ENCODE results near the gene SPEN.

The SPEN gene

GRCh38 chr1:15852036-15852827 lies 4.7 kb downstream of the SPEN start:
- Histone ChIP-seq H4K8ac (ENCODE audit: low read depth, low read length) (no peak overlapping the region), H3K36me3 (replicated peaks in 1 of 2; ENCODE audit: control insufficient read depth in 2 of 2, insufficient read depth in 2 of 2, low read length in 2 of 2) (peaks cover 2 to 15% of the 10 kb centered on the region in 2 donors), H2AFZ (ENCODE audit: low read length) (no peak overlapping the region), H2BK5ac (ENCODE audit: low read length) (no peak overlapping the region), H2BK12ac (ENCODE audit: low read length) (no peak overlapping the region), H2BK120ac (ENCODE audit: low read depth, low read length) (no peak overlapping the region), H3K9ac (ENCODE audit: low read depth, low read length, poor library complexity) (no peak overlapping the region), H3K4me3 (ENCODE audit: low read length in 2 of 2) (no peak overlapping the region), H4K91ac (ENCODE audit: low read depth, low read length, poor library complexity) (no peak overlapping the region), H3K27me3 (ENCODE audit: control insufficient read depth in 3 of 3, insufficient read depth in 3 of 3, low read depth in 1 of 3, low read length in 3 of 3) (no peaks in the 10 kb centered on the region), H3K18ac (ENCODE audit: low read length) (no peak overlapping the region), H3K4ac (ENCODE audit: low read length) (no peak overlapping the region), H3K4me1 (ENCODE audit: control insufficient read depth in 2 of 2, insufficient read depth in 1 of 2, low read depth in 1 of 2, low read length in 2 of 2) (peaks cover 5 to 17% of the 10 kb centered on the region in 2 donors), H3K27ac (replicated peaks; ENCODE audit: low read length) (no peak overlapping the region), H2AK5ac (ENCODE audit: low read depth, low read length) (no peak overlapping the region), H3K4me2 (ENCODE audit: insufficient read depth, low read length, poor library complexity, severe bottlenecking) (no peak overlapping the region), H3K9me3 (replicated peaks in 1 of 2; ENCODE audit: control insufficient read depth in 2 of 2, insufficient read depth in 1 of 2, low read depth in 1 of 2, low read length in 2 of 2) (peaks cover 0 to 2% of the 10 kb centered on the region in 2 donors), H3K23ac (ENCODE audit: low read depth, low read length, poor library complexity) (no peak overlapping the region), H3K79me1 (ENCODE audit: low read depth, low read length) (peaks cover 3% of the 10 kb centered on the region), H3K14ac (ENCODE audit: low read length) (no peak overlapping the region), H2BK15ac (ENCODE audit: low read length) (no peak overlapping the region)
- DNase-seq (ENCODE audit: low spot score), result no peak
- no CpG with 5 or more reads among the region's 6 CpGs for WGBS, 2 donors (ENCODE audit: extremely low coverage in 2 of 2, insufficient read length in 2 of 2, insufficient replicate concordance in 1 of 2)

- Histone ChIP-seq H2BK12ac (ENCODE audit: low read length) (no peak overlapping the region), H2BK5ac (ENCODE audit: low read length) (no peak overlapping the region), H2BK120ac (ENCODE audit: low read depth, low read length) (no peak overlapping the region), H3K9ac (ENCODE audit: low read depth, low read length, poor library complexity) (no peak overlapping the region), H2AFZ (ENCODE audit: low read length) (no peak overlapping the region), H3K14ac (ENCODE audit: low read length) (no peak overlapping the region), H3K27ac (replicated peaks; ENCODE audit: low read length) (no peak overlapping the region), H3K23ac (ENCODE audit: low read depth, low read length, poor library complexity) (no peak overlapping the region), H3K79me1 (ENCODE audit: low read depth, low read length) (peaks cover 2% of the 10 kb centered on the region), H3K4me2 (ENCODE audit: insufficient read depth, low read length, poor library complexity, severe bottlenecking) (no peak overlapping the region), H3K18ac (ENCODE audit: low read length) (no peak overlapping the region), H3K4ac (ENCODE audit: low read length) (no peak overlapping the region), H2BK15ac (ENCODE audit: low read length) (no peak overlapping the region), H4K91ac (ENCODE audit: low read depth, low read length, poor library complexity) (no peak overlapping the region), H3K9me3 (replicated peaks in 1 of 2; ENCODE audit: control insufficient read depth in 2 of 2, insufficient read depth in 1 of 2, low read depth in 1 of 2, low read length in 2 of 2) (peaks cover 0 to 2% of the 10 kb centered on the region in 2 donors), H3K4me1 (ENCODE audit: control insufficient read depth in 2 of 2, insufficient read depth in 1 of 2, low read depth in 1 of 2, low read length in 2 of 2) (peaks cover 5 to 17% of the 10 kb centered on the region in 2 donors), H3K36me3 (replicated peaks in 1 of 2; ENCODE audit: control insufficient read depth in 2 of 2, insufficient read depth in 2 of 2, low read length in 2 of 2) (peaks cover 2 to 15% of the 10 kb centered on the region in 2 donors), H2AK5ac (ENCODE audit: low read depth, low read length) (no peak overlapping the region), H4K8ac (ENCODE audit: low read depth, low read length) (no peak overlapping the region), H3K27me3 (ENCODE audit: control insufficient read depth in 3 of 3, insufficient read depth in 3 of 3, low read depth in 1 of 3, low read length in 3 of 3) (no peaks in the 10 kb centered on the region), H3K4me3 (ENCODE audit: low read length in 2 of 2) (no peak overlapping the region)
- no CpG with 5 or more reads among the region's 3 CpGs for WGBS, 2 donors (ENCODE audit: extremely low coverage in 2 of 2, insufficient read length in 2 of 2, insufficient replicate concordance in 1 of 2)
- no peak for DNase-seq (ENCODE audit: low spot score)
Measured at GRCh38 chr1:15852828-15853302, 5.4 kb downstream of the SPEN start.

GRCh38 chr1:15856888-15857287 lies 9.4 kb downstream of the SPEN start:
- Histone ChIP-seq H3K79me1 (ENCODE audit: low read depth, low read length) (peaks cover 7% of the 10 kb centered on the region), H3K36me3 (replicated peaks in 1 of 2; ENCODE audit: control insufficient read depth in 2 of 2, insufficient read depth in 2 of 2, low read length in 2 of 2) (peaks cover 2 to 20% of the 10 kb centered on the region in 2 donors), H3K4me3 (ENCODE audit: low read length in 2 of 2) (no peak overlapping the region), H2BK15ac (ENCODE audit: low read length) (no peak overlapping the region), H2AFZ (ENCODE audit: low read length) (no peak overlapping the region), H3K14ac (ENCODE audit: low read length) (no peak overlapping the region), H3K9ac (ENCODE audit: low read depth, low read length, poor library complexity) (no peak overlapping the region), H3K4me2 (ENCODE audit: insufficient read depth, low read length, poor library complexity, severe bottlenecking) (no peak overlapping the region), H3K4me1 (ENCODE audit: control insufficient read depth in 2 of 2, insufficient read depth in 1 of 2, low read depth in 1 of 2, low read length in 2 of 2) (peaks cover 0 to 2% of the 10 kb centered on the region in 2 donors), H4K8ac (ENCODE audit: low read depth, low read length) (no peak overlapping the region), H3K18ac (ENCODE audit: low read length) (no peak overlapping the region), H4K91ac (ENCODE audit: low read depth, low read length, poor library complexity) (no peak overlapping the region), H2BK5ac (ENCODE audit: low read length) (no peak overlapping the region), H3K27me3 (ENCODE audit: control insufficient read depth in 3 of 3, insufficient read depth in 3 of 3, low read depth in 1 of 3, low read length in 3 of 3) (no peaks in the 10 kb centered on the region), H2BK12ac (ENCODE audit: low read length) (no peak overlapping the region), H2BK120ac (ENCODE audit: low read depth, low read length) (no peak overlapping the region), H3K9me3 (replicated peaks in 1 of 2; ENCODE audit: control insufficient read depth in 2 of 2, insufficient read depth in 1 of 2, low read depth in 1 of 2, low read length in 2 of 2) (peaks cover 0 to 9% of the 10 kb centered on the region in 2 donors), H3K23ac (ENCODE audit: low read depth, low read length, poor library complexity) (no peak overlapping the region), H3K27ac (replicated peaks; ENCODE audit: low read length) (no peak overlapping the region), H3K4ac (ENCODE audit: low read length) (no peak overlapping the region), H2AK5ac (ENCODE audit: low read depth, low read length) (no peak overlapping the region)
- no CpG with 5 or more reads among the region's 5 CpGs for WGBS, 2 donors (ENCODE audit: extremely low coverage in 2 of 2, insufficient read length in 2 of 2, insufficient replicate concordance in 1 of 2)
- DNase-seq (ENCODE audit: low spot score), result no peak

- Histone ChIP-seq H2BK12ac (ENCODE audit: low read length) (no peak overlapping the region), H2AFZ (ENCODE audit: low read length) (no peak overlapping the region)
- WGBS, 2 donors (ENCODE audit: extremely low coverage in 2 of 2, insufficient read length in 2 of 2, insufficient replicate concordance in 1 of 2), result no CpG with 5 or more reads among the region's 6 CpGs
Measured at GRCh38 chr1:15858069-15858670, 10.7 kb downstream of the SPEN start.

More at GRCh38 chr1:15858069-15858670, 10.7 kb downstream of the SPEN start:
- Histone ChIP-seq H3K14ac (ENCODE audit: low read length) (no peak overlapping the region), H3K79me1 (ENCODE audit: low read depth, low read length) (peaks cover 10% of the 10 kb centered on the region), H3K4me3 (ENCODE audit: low read length in 2 of 2) (no peak overlapping the region), H3K4me1 (ENCODE audit: control insufficient read depth in 2 of 2, insufficient read depth in 1 of 2, low read depth in 1 of 2, low read length in 2 of 2) (no peaks in the 10 kb centered on the region), H3K9me3 (replicated peaks in 1 of 2; ENCODE audit: control insufficient read depth in 2 of 2, insufficient read depth in 1 of 2, low read depth in 1 of 2, low read length in 2 of 2) (peaks cover 0 to 9% of the 10 kb centered on the region in 2 donors), H2BK15ac (ENCODE audit: low read length) (no peak overlapping the region), H3K23ac (ENCODE audit: low read depth, low read length, poor library complexity) (no peak overlapping the region), H3K27ac (replicated peaks; ENCODE audit: low read length) (no peak overlapping the region), H4K8ac (ENCODE audit: low read depth, low read length) (no peak overlapping the region), H2AK5ac (ENCODE audit: low read depth, low read length) (no peak overlapping the region), H4K91ac (ENCODE audit: low read depth, low read length, poor library complexity) (no peak overlapping the region), H3K36me3 (replicated peaks in 1 of 2; ENCODE audit: control insufficient read depth in 2 of 2, insufficient read depth in 2 of 2, low read length in 2 of 2) (peaks cover 0 to 15% of the 10 kb centered on the region in 2 donors), H3K18ac (ENCODE audit: low read length) (no peak overlapping the region), H3K27me3 (ENCODE audit: control insufficient read depth in 3 of 3, insufficient read depth in 3 of 3, low read depth in 1 of 3, low read length in 3 of 3) (no peaks in the 10 kb centered on the region), H2BK5ac (ENCODE audit: low read length) (no peak overlapping the region), H3K9ac (ENCODE audit: low read depth, low read length, poor library complexity) (no peak overlapping the region), H2BK120ac (ENCODE audit: low read depth, low read length) (no peak overlapping the region), H3K4me2 (ENCODE audit: insufficient read depth, low read length, poor library complexity, severe bottlenecking) (no peak overlapping the region), H3K4ac (ENCODE audit: low read length) (no peak overlapping the region)
- no peak for DNase-seq (ENCODE audit: low spot score)
